NCI-H1436 (cell line): ENCODE data around the gene CGB2.

ENCODE experiments used
- DNase-seq: peaks from one replicate; lab custom pipeline; 2025; lab: John Stamatoyannopoulos, UW

Gene CGB2

GRCh38 chr19:49067554-49067953 is 35.9 kb downstream of the CGB2 start:
- DNase-seq: no peak

DNA sequence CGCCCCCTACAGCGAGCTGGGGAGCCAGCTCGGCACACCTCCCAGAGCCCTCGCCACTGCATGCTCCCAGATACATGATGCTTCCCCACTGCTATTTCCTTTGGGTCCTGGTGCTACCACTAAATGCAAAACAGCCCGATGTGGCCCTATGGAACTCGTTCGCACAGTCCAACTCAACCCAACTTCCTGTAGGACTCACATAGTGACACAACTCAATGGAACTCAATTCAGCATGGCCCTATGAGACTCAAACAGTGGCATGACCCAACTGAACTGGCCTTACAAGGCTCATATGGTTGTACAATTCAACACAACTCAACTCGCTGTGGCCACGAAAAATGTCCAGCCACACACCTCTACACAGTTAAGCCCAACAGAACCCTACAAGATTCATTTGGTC is 37.3 kb downstream of the CGB2 start:
- no peak for DNase-seq

DNA sequence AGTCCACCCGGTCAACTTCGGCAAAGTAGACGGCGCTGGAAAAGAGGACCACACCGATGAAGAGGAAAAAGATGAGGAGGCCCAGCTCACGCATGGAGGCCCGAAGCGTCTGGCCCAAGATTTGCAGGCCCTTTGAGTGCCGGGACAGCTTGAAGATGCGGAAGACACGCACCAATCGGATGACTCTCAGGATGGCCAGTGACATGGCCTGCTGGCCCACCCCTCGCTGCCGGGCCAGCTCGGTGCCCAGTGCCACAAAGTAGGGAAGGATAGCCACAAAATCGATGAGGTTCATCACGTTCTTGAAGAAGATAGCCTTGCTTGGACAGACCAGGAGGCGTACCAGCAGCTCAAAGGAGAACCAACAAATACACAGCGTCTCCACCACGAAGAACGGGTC is 38.7 kb downstream of the CGB2 start:
- no peak for DNase-seq

GRCh38 chr19:49071860-49072547 is 40.3 kb downstream of the CGB2 start:
- DNase-seq: no peak

- no peak for DNase-seq
Observed at GRCh38 chr19:49073514-49074378, 42.1 kb downstream of the CGB2 start.

DNA sequence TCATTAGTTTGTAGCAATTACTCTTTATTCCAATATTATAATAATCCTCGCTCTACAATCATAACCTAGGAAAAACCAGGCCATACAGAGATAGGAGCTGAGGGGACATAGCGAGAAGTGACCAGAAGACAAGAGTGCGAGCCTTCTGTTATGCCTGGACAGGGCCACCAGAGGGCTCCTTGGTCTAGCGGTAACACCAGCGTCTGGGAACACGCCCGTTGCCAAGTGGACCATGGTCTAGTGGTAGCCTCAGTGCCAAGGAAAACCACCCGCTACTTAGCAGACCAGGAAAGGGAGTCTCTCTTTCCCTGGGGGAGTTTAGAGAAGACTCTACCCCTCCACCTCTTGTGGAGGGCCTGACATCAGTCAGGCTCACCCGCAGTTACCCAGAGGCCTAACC is 43.2 kb downstream of the CGB2 start:
- DNase-seq: peak; percentile 27

DNA sequence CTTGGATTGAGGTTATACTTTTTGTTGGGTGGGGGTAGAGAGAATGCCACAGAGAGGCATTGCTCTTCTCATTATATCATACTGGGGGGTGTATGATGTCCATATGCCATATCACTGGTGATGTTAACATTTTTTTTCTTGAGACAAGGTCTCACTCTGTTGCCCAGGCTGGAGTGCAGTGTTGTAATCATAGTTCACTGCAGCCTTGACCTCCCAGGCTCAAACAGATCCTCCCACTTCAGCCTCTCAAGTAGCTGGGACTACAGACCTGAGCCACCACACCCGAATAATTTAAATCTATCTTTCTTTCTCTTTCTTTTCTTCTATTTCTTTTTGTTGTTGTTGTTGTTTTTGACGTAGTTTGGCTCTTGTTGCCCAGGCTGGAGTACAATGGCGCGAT is 48.7 kb downstream of the CGB2 start:
- no peak for DNase-seq

- DNase-seq: no peak
Observed at GRCh38 chr19:49081273-49081672, 49.6 kb downstream of the CGB2 start.
